HFFc6 (cell line): ENCODE results near the gene PSD4. TPM values are rescaled to one million over a fixed set of nuclear protein-coding genes. Genes with fewer than 3 reads are reported as not detected.

Experiments used
- DNase-seq: peaks from one replicate; pipeline ENCODE4 v3.0.0-alpha.2; 2018
- H3K27ac Mint-ChIP-seq: 2 replicates; pipeline ENCODE4 v1.8.0; 2020; ENCODE audit warnings: mild to moderate bottlenecking, mixed read lengths
- H3K27me3 Mint-ChIP-seq: 2 replicates; pipeline ENCODE4 v1.8.0; 2021; ENCODE audit warnings: mild to moderate bottlenecking, moderate library complexity, mixed read lengths; ENCODE audit not compliant: insufficient read depth
- H3K36me3 Mint-ChIP-seq: 2 replicates; pipeline ENCODE4 v1.8.0; 2021; ENCODE audit warnings: low read depth, mixed read lengths
- H3K4me1 Mint-ChIP-seq: 2 replicates; pipeline ENCODE4 v1.8.0; 2020; ENCODE audit warnings: low read depth, mixed read lengths
- H3K4me3 Mint-ChIP-seq: 2 replicates; pipeline ENCODE4 v1.8.0; 2020; ENCODE audit warnings: mild to moderate bottlenecking, moderate library complexity, mixed read lengths
- H3K9me3 Mint-ChIP-seq: 2 replicates; pipeline ENCODE4 v1.8.0; 2020; ENCODE audit warnings: mild to moderate bottlenecking, mixed read lengths
- total RNA-seq, 6 experiments: library from RNA; stranded (reverse); fragmentation: NEBNext Ultra II Directional; extraction: Animal tissue kit (Norgen Biotek cat#: 25700); gene quantifications; 2 replicates in 1 of 6; 3 replicates in 5 of 6; pipeline ENCODE4 v1.2.3, GENCODE V29; 2021
- TF ChIP-seq, protein P1 (sequence below): fragments of 200-600 bp; sonication (generic); IDR thresholded peaks from 2 replicates; pipeline ENCODE4 v1.5.0; 2021; ENCODE audit warnings: antibody characterized with exemption, mild to moderate bottlenecking

PSD4 gene
- total RNA-seq, 6 experiments from 2014 or later, result 0.76 to 1.8 (median 1.1) TPM

GRCh38 chr2:113187771-113188170 is 14.0 kb downstream of the PSD4 start:
- Mint-ChIP-seq H3K4me3 (no peak overlapping the region), H3K4me1 (no peaks in the 10 kb centered on the region), H3K9me3 (no peaks in the 10 kb centered on the region), H3K36me3 (no peaks in the 10 kb centered on the region), H3K27ac (no peak overlapping the region), H3K27me3 (peaks cover 16% of the 10 kb centered on the region)
- DNase-seq, result no peak
- TF ChIP-seq, protein P1, sequence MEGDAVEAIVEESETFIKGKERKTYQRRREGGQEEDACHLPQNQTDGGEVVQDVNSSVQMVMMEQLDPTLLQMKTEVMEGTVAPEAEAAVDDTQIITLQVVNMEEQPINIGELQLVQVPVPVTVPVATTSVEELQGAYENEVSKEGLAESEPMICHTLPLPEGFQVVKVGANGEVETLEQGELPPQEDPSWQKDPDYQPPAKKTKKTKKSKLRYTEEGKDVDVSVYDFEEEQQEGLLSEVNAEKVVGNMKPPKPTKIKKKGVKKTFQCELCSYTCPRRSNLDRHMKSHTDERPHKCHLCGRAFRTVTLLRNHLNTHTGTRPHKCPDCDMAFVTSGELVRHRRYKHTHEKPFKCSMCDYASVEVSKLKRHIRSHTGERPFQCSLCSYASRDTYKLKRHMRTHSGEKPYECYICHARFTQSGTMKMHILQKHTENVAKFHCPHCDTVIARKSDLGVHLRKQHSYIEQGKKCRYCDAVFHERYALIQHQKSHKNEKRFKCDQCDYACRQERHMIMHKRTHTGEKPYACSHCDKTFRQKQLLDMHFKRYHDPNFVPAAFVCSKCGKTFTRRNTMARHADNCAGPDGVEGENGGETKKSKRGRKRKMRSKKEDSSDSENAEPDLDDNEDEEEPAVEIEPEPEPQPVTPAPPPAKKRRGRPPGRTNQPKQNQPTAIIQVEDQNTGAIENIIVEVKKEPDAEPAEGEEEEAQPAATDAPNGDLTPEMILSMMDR, result no peak

DNA sequence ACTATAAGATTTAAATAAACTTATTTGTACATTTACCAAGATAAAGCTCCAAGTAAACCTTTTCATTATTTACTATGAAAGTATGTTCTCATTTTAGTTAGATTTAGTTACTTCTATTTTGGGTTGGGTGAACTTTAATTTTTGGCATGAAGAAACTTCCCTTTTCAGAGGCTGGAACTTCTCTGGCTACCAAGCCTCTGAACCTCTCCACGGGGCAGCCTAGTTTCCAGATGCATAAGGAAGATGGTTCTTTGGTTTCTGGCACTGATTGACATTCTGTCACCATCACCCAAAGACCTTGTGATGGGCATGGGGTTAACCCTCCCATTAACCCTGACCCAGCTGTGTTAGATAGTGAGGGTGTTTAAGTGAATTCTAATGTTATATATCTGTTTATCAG is 17.1 kb downstream of the PSD4 start:
- Mint-ChIP-seq H3K4me1 (no peaks in the 10 kb centered on the region), H3K27ac (no peak overlapping the region), H3K27me3 (peaks cover 14% of the 10 kb centered on the region), H3K4me3 (no peak overlapping the region), H3K9me3 (no peaks in the 10 kb centered on the region), H3K36me3 (no peaks in the 10 kb centered on the region)
- TF ChIP-seq, protein P1, result no peak
- no peak for DNase-seq

GRCh38 chr2:113192459-113193100 is 18.8 kb downstream of the PSD4 start:
- Mint-ChIP-seq H3K4me3 (no peak overlapping the region), H3K4me1 (no peaks in the 10 kb centered on the region), H3K36me3 (no peaks in the 10 kb centered on the region), H3K9me3 (no peaks in the 10 kb centered on the region), H3K27ac (no peak overlapping the region), H3K27me3 (peaks cover 9% of the 10 kb centered on the region; the same call in 1 of the 2 replicates)
- TF ChIP-seq, protein P1, result peak; percentile 28; the same call in 1 of the 2 replicates
- DNase-seq, result no peak

GRCh38 chr2:113195923-113196501 is 22.2 kb downstream of the PSD4 start:
- H3K27me3 Mint-ChIP-seq, result no peaks in the 10 kb centered on the region; the same call in 1 of the 2 replicates
- DNase-seq, result no peak
- peaks cover 17% of the 10 kb centered on the region for H3K4me1 Mint-ChIP-seq
- no peaks in the 10 kb centered on the region for H3K36me3 Mint-ChIP-seq
- H3K4me3 Mint-ChIP-seq, result no peak overlapping the region
- H3K9me3 Mint-ChIP-seq, result no peaks in the 10 kb centered on the region
- TF ChIP-seq, protein P1, result no peak
- H3K27ac Mint-ChIP-seq, result no peak overlapping the region

DNA sequence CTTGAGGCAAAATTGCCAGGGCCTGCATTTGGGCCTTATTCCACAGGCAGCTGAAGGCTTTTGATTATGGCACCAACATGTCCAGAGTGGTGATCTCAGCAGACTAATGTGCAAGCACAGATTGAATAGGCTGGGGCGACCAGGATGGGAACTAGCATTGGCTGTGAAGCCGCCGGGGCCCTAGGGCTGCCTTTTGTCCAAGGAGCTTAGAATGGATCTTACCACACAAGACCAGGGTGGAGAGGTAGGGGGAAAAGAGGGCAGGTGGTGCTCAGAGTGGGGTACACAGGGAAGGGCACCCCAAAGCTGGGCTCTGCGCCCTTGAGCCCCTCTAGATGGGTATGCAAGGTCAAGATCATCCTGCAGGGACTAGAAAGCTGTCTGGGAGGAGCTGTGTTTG is 23.1 kb downstream of the PSD4 start:
- peaks cover 18% of the 10 kb centered on the region for H3K4me1 Mint-ChIP-seq
- no peaks in the 10 kb centered on the region; the same call in 1 of the 2 replicates for H3K27me3 Mint-ChIP-seq
- no peak for DNase-seq
- TF ChIP-seq, protein P1, result no peak
- H3K9me3 Mint-ChIP-seq, result no peaks in the 10 kb centered on the region
- no peak overlapping the region for H3K27ac Mint-ChIP-seq
- no peak overlapping the region for H3K4me3 Mint-ChIP-seq
- H3K36me3 Mint-ChIP-seq, result no peaks in the 10 kb centered on the region
